Coronary artery (tissue), 2 donors: ENCODE results near the gene ANO1.
A peak's percentile ranks its signal among the peaks of the same experiment; 100 is the strongest.

ENCODE experiments used
- DNase-seq: peaks from one replicate; pipeline ENCODE4 v3.0.0-alpha.2; 2017; ENCODE audit warnings: low spot score
- H3K27ac ChIP-seq, 2 donors: fragments of 200-600 bp; sonication (generic); one replicate each; pipeline ENCODE4 v1.5.1; 2016 to 2019
- H3K4me3 ChIP-seq: fragments of 200-600 bp; sonication (generic); 2 replicates; pipeline ENCODE4 v1.5.1; 2016; ENCODE audit warnings: mild to moderate bottlenecking, moderate library complexity
- CTCF ChIP-seq: fragments of 200-600 bp; sonication (generic); IDR thresholded peaks from one replicate; pipeline ENCODE4 v1.5.1; 2019; ENCODE audit warnings: antibody characterized with exemption

Gene ANO1

GRCh38 chr11:70202920-70203750 is 125.0 kb downstream of the ANO1 start, which contains the start of gene FADD:
TSS of gene FADD (plus strand) at chr11:70203296. CDS start at chr11:70203460, 164 bp downstream.
- DNase-seq, result peak; percentile 92
- peak within 1 kb of the TSS; percentile 81 to 95 for H3K27ac ChIP-seq
- no peak for TF ChIP-seq CTCF
- peak within 1 kb of the TSS; percentile 89 for H3K4me3 ChIP-seq

GRCh38 chr11:70203751-70204465 is 125.8 kb downstream of the ANO1 start:
- DNase-seq, result no peak
- no peak for TF ChIP-seq CTCF
- peak overlapping the region; percentile 89 for H3K4me3 ChIP-seq
- peak overlapping the region; percentile 81 to 95 for H3K27ac ChIP-seq

- Histone ChIP-seq H3K27ac (peak overlapping the region; percentile 81 to 95), H3K4me3 (peak overlapping the region; percentile 89)
- no peak for TF ChIP-seq CTCF
- no peak for DNase-seq
Observed at GRCh38 chr11:70204466-70204799, 126.3 kb downstream of the ANO1 start.

GRCh38 chr11:70205049-70205725 is 127.1 kb downstream of the ANO1 start:
- Histone ChIP-seq H3K4me3 (peak overlapping the region; percentile 89), H3K27ac (peak overlapping the region in 1 of 2 donors; percentile 95)
- DNase-seq, result no peak
- TF ChIP-seq CTCF, result no peak

- Histone ChIP-seq H3K27ac (no peak overlapping the region), H3K4me3 (no peak overlapping the region)
- DNase-seq, result no peak
- no peak for TF ChIP-seq CTCF
Observed at GRCh38 chr11:70205766-70206165, 127.6 kb downstream of the ANO1 start.

- no peak overlapping the region for H3K4me3 ChIP-seq
- no peak for DNase-seq
- no peak overlapping the region for H3K27ac ChIP-seq
- TF ChIP-seq CTCF, result no peak
Observed at GRCh38 chr11:70206226-70206981, 128.3 kb downstream of the ANO1 start.
